Keratinocyte (primary cell): Measurements from ENCODE around the gene PFDN4.

Source experiments
- EZH2 ChIP-seq: IDR thresholded peaks from one replicate; pipeline ENCODE4 v1.6.1; 2012; ENCODE audit warnings: inconsistent platforms, mild to moderate bottlenecking, low read length, moderate library complexity
- TF ChIP-seq, protein P1 (sequence below), 3 experiments: IDR thresholded peaks in 1 of 3; conservative IDR thresholded peaks in 1 of 3; optimal IDR thresholded peaks in 1 of 3; 2 replicates in 2 of 3; 3 replicates in 1 of 3; pipeline versions ENCODE3 to v1.5.1; 2011; ENCODE audit warnings: low read length in 3 of 3, mild to moderate bottlenecking in 3 of 3, moderate library complexity in 2 of 3, control low read depth in 1 of 3, inconsistent platforms in 1 of 3; ENCODE audit not compliant: insufficient read depth in 2 of 3; ENCODE audit errors: extremely low read depth in 1 of 3

DNA sequence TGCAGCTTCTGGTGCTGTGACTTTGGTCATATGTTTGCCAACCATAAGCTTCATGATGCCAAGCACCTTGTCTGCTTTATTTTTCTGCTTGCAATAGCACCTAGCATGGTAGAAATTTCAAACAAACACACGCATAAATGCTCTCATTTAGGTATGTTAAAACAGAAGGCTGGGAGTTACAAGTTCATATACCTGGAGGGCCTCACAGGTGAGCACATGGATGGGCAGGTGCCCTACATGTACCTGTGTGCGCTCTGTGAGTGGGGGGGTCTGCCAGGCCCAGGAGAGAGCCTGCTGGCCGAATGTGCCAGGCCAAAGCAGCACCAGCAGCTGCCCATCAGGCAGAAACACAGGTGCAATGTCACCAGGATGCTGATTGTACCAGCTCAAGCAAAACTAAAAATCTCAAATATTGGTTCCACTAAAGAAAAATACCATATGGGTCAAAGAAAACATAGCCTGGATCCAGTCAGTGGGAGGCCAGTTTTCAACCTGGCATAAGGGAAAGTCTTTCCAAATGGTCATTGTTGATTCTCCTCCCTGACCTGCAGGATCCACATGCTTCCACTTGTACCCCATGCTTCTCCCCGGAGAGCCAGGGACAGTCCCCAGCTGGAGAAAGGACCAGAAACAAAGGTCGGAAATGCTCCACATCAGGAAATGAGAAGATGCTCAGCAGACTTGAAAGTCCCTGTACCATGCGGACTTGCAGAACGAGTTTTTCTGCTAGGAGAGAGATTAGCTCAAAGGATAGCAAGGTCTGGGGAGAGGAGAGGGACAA, 7.2 kb upstream of the PFDN4 start:
- TF ChIP-seq, protein P1, sequence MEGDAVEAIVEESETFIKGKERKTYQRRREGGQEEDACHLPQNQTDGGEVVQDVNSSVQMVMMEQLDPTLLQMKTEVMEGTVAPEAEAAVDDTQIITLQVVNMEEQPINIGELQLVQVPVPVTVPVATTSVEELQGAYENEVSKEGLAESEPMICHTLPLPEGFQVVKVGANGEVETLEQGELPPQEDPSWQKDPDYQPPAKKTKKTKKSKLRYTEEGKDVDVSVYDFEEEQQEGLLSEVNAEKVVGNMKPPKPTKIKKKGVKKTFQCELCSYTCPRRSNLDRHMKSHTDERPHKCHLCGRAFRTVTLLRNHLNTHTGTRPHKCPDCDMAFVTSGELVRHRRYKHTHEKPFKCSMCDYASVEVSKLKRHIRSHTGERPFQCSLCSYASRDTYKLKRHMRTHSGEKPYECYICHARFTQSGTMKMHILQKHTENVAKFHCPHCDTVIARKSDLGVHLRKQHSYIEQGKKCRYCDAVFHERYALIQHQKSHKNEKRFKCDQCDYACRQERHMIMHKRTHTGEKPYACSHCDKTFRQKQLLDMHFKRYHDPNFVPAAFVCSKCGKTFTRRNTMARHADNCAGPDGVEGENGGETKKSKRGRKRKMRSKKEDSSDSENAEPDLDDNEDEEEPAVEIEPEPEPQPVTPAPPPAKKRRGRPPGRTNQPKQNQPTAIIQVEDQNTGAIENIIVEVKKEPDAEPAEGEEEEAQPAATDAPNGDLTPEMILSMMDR (optimal IDR thresholded peaks at IDR 0.05 in 1 of 3, IDR thresholded peaks at IDR 0.05 in 1 of 3, conservative IDR thresholded peaks at IDR 0.05 in 1 of 3; ENCODE audit: extremely low read depth in 1 of 3, insufficient read depth in 2 of 3, low read length in 3 of 3) = no peak
- TF ChIP-seq EZH2 = no peak
